Testis (tissue), 5 donors: ENCODE measurements around the gene HTATSF1. TPM values are rescaled to one million over a fixed set of nuclear protein-coding genes. Genes with fewer than 3 reads are reported as not detected.

Source experiments
- DNase-seq: peaks from one replicate; pipeline ENCODE4 v3.0.0-alpha.2; 2019
- H3K27ac ChIP-seq, 2 donors: fragments of 200-600 bp; sonication (generic); one replicate each; pipeline ENCODE4 v1.5.1; 2019
- H3K27me3 ChIP-seq: fragments of 200-600 bp; sonication (generic); one replicate; pipeline ENCODE4 v1.5.1; 2019
- H3K36me3 ChIP-seq: fragments of 200-600 bp; sonication (generic); one replicate; pipeline ENCODE4 v1.5.1; 2017; ENCODE audit warnings: low read depth; ENCODE audit errors: missing control alignments
- H3K4me1 ChIP-seq: fragments of 200-600 bp; sonication (generic); one replicate; pipeline ENCODE4 v1.5.1; 2019
- H3K4me3 ChIP-seq, 2 donors: fragments of 200-600 bp; sonication (generic); one replicate each; pipeline ENCODE4 v1.5.1; 2017 to 2019
- H3K9me3 ChIP-seq: fragments of 200-600 bp; sonication (generic); one replicate; pipeline ENCODE4 v1.5.1; 2017
- POLR2A ChIP-seq: fragments of 450-650 bp; IDR thresholded peaks from one replicate; pipeline ENCODE4 v1.6.1; 2017; ENCODE audit warnings: antibody characterized with exemption, mild to moderate bottlenecking, moderate library complexity
- WGBS, 2 donors: methylation state at CpG; one replicate each; pipeline ENCODE4 v1.1.5; 2018; 5-methylcytosine and 5-hydroxymethylcytosine counted together
- intact Hi-C: fragments of 100-400 bp; cut with DNase I; formaldehyde crosslinking; loops from one replicate; pipeline ENCODE4 v1.15.1; 2023; ENCODE audit warnings: low total_unique reads
- long read RNA-seq, 2 donors: transcript quantifications; one replicate each; lab custom pipeline, GENCODE V29; 2026
- polyA plus RNA-seq: library from polyadenylated mRNA; stranded (reverse); fragments of 350-450 nt; fragmentation: Illumina TruSeq; extraction: RNeasy Lipid Tissue Mini Kit (QIAGEN cat#74804); gene quantifications from one replicate; pipeline ENCODE4 v1.2.3, GENCODE V29; 2014; ENCODE audit warnings: low read depth, low replicate concordance; ENCODE audit not compliant: insufficient read depth
- total RNA-seq, 2 donors: library from RNA; depleted of rRNA; stranded (reverse); fragments of >200 nt; gene quantifications; one replicate each; pipeline ENCODE4 v1.2.3, GENCODE V29; 2016
- TF ChIP-seq, protein P1 (sequence below), 3 experiments: fragments of 450-650 bp in 2 of 3; fragments of 200-600 bp in 1 of 3; sonication (generic) in 1 of 3; IDR thresholded peaks; one replicate each; pipeline ENCODE4 v1.5.1; 2016 to 2019; ENCODE audit warnings: antibody characterized with exemption in 3 of 3, mild to moderate bottlenecking in 2 of 3, moderate library complexity in 1 of 3

Gene HTATSF1, protein sequence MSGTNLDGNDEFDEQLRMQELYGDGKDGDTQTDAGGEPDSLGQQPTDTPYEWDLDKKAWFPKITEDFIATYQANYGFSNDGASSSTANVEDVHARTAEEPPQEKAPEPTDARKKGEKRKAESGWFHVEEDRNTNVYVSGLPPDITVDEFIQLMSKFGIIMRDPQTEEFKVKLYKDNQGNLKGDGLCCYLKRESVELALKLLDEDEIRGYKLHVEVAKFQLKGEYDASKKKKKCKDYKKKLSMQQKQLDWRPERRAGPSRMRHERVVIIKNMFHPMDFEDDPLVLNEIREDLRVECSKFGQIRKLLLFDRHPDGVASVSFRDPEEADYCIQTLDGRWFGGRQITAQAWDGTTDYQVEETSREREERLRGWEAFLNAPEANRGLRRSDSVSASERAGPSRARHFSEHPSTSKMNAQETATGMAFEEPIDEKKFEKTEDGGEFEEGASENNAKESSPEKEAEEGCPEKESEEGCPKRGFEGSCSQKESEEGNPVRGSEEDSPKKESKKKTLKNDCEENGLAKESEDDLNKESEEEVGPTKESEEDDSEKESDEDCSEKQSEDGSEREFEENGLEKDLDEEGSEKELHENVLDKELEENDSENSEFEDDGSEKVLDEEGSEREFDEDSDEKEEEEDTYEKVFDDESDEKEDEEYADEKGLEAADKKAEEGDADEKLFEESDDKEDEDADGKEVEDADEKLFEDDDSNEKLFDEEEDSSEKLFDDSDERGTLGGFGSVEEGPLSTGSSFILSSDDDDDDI
- total RNA-seq (100 to 1,000 TPM; 103 to 115 TPM), polyA plus RNA-seq (65.3 TPM)
- long read RNA-seq, donor 1, transcript HTATSF1-204 (10 exons, 3,019 nt) = minor isoform, 15 of 44 reads
- long read RNA-seq, donor 1, transcript HTATSF1-201 (9 exons, 2,775 nt) = major isoform, 23 of 44 reads
- long read RNA-seq, donor 1, partial matches to known transcripts = 6 of 44 reads
- long read RNA-seq, donor 1, other reads (novel, unspliced or antisense) = 0 of 44 reads
- long read RNA-seq, donor 2, transcript HTATSF1-204 (10 exons, 3,019 nt) = major isoform, 7 of 14 reads
- long read RNA-seq, donor 2, transcript HTATSF1-201 (9 exons, 2,775 nt) = major isoform, 7 of 14 reads
- long read RNA-seq, donor 2, partial matches to known transcripts = 0 of 14 reads
- long read RNA-seq, donor 2, other reads (novel, unspliced or antisense) = 0 of 14 reads

GRCh38 chrX:136497556-136498052 lies at the start of gene HTATSF1:
Gene HTATSF1 (plus strand): TSS chrX:136497592. CDS start chrX:136497685, 93 bp downstream.
- Histone ChIP-seq H3K27ac (peak within 1 kb of the TSS; percentile 85 to 94), H3K9me3 (no peaks in the 10 kb centered on the region), H3K4me1 (no peaks in the 10 kb centered on the region), H3K36me3 (no peaks in the 10 kb centered on the region), H3K27me3 (no peaks in the 10 kb centered on the region), H3K4me3 (peak within 1 kb of the TSS; percentile 57 to 76)
- WGBS, 2 donors = 0 to 3% methylated on average over 7 to 28 of the region's 35 CpGs
- no peak for TF ChIP-seq POLR2A
- TF ChIP-seq, protein P1, sequence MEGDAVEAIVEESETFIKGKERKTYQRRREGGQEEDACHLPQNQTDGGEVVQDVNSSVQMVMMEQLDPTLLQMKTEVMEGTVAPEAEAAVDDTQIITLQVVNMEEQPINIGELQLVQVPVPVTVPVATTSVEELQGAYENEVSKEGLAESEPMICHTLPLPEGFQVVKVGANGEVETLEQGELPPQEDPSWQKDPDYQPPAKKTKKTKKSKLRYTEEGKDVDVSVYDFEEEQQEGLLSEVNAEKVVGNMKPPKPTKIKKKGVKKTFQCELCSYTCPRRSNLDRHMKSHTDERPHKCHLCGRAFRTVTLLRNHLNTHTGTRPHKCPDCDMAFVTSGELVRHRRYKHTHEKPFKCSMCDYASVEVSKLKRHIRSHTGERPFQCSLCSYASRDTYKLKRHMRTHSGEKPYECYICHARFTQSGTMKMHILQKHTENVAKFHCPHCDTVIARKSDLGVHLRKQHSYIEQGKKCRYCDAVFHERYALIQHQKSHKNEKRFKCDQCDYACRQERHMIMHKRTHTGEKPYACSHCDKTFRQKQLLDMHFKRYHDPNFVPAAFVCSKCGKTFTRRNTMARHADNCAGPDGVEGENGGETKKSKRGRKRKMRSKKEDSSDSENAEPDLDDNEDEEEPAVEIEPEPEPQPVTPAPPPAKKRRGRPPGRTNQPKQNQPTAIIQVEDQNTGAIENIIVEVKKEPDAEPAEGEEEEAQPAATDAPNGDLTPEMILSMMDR (IDR thresholded peaks at IDR 0.05) = no peak
- intact Hi-C loops = no loop called here
- no peak for DNase-seq

- intact Hi-C loops = no loop called here
- DNase-seq = no peak
- no peak overlapping the region for H3K4me3 ChIP-seq
- H3K27me3 ChIP-seq = no peaks in the 10 kb centered on the region
- no peak for TF ChIP-seq POLR2A
- TF ChIP-seq, protein P1 (IDR thresholded peaks at IDR 0.05) = no peak
- no peak overlapping the region for H3K27ac ChIP-seq
- no peaks in the 10 kb centered on the region for H3K36me3 ChIP-seq
- H3K4me1 ChIP-seq = no peaks in the 10 kb centered on the region
- H3K9me3 ChIP-seq = no peaks in the 10 kb centered on the region
Observed at GRCh38 chrX:136447968-136448367, 49.4 kb upstream of the HTATSF1 start.

GRCh38 chrX:136450050-136450830 lies 47.2 kb upstream of the HTATSF1 start:
- WGBS, 2 donors = 47 to 66% methylated on average over 8 of the region's 8 CpGs
- Histone ChIP-seq H3K36me3 (no peaks in the 10 kb centered on the region), H3K27ac (no peak overlapping the region), H3K4me1 (no peaks in the 10 kb centered on the region), H3K27me3 (no peaks in the 10 kb centered on the region), H3K4me3 (no peak overlapping the region), H3K9me3 (no peaks in the 10 kb centered on the region)
- intact Hi-C loops = no loop called here
- TF ChIP-seq, protein P1 (IDR thresholded peaks at IDR 0.05) = no peak
- TF ChIP-seq POLR2A = no peak
- DNase-seq = no peak

DNA sequence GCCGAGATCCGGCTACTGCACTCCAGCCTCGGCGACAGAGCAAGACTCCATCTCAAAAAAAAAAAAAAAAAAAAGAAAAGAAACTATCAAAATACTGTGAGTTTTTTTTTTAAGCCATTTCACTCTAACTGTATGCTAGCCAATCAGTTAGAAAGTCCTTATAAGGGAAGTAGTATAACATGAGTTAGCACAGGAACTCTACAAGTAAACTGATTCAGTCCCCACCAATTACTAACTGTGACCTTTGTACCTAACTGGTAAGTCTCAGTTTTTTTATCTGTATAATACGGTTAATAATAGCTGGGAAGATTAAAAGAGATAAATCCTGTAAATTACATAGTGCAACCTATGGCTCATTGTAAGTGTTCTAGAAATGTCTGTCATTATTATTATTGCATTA lies 44.8 kb upstream of the HTATSF1 start:
- DNase-seq = no peak
- no peaks in the 10 kb centered on the region for H3K27me3 ChIP-seq
- WGBS, 2 donors = 72 to 82% methylated on average over 3 to 5 of the region's 5 CpGs
- TF ChIP-seq POLR2A = no peak
- TF ChIP-seq, protein P1 (IDR thresholded peaks at IDR 0.05) = no peak
- H3K36me3 ChIP-seq = no peaks in the 10 kb centered on the region
- H3K4me3 ChIP-seq = no peak overlapping the region
- no peak overlapping the region for H3K27ac ChIP-seq
- H3K9me3 ChIP-seq = no peaks in the 10 kb centered on the region
- intact Hi-C loops = no loop called here
- no peaks in the 10 kb centered on the region for H3K4me1 ChIP-seq
